Activated CD4-positive, alpha-beta T cell treated with anti-CD3 and anti-CD28 coated beads for 1 hour (primary cell): ENCODE data around the gene MAGEA10.
"Not testable (repeated sequence)": the region's sequence is repeated elsewhere in the genome, so short reads cannot be mapped to it uniquely, and the experiment has no call there.

Experiments
- DNase-seq: peaks from one replicate; pipeline ENCODE4 v3.0.0-alpha.2; 2020

The MAGEA10 gene

GRCh38 chrX:152138388-152138784 lies at the start of gene MAGEA10:
TSS of gene MAGEA10 (minus strand) at chrX:152138577. CDS start at chrX:152135620, 2,957 bp downstream.
- no peak for DNase-seq

DNA sequence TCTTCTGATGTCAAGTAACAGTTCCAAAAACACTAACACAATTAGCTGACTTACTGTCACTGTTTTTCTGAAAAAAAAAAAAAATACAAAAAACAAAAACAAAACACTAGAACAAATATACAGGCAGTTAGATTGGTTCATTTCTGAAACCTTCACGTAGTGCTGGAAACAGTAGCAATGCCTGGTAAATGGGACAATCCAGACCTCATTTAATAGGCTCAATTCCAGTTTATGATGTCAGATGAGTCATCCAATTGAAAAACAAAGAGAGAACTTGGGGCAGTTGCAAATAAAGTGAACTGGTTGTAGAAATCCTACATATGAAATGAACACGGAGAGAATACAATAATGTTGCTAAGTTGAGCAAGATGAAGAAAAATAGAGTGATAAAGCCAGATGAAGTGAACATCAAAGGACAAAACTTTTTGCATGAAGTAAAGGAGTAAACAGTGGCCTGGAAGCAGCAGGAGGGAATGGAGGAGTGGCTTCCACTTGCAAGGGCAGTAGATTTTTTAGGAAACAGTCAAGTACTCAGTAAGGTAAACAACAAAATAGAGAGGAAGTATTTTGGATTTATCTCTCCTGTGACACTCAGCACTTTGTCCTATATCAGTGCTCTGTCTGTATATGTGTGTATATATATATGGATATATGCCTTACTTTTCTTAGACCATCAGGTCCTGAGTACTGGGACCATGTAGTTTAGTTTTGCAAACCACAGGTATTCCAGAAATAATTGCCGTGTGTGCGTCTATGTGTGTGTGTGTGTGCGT lies 39.3 kb upstream of the MAGEA10 start:
- DNase-seq: no peak

- DNase-seq: no peak
Observed at GRCh38 chrX:152177052-152177451, 38.7 kb upstream of the MAGEA10 start.

DNA sequence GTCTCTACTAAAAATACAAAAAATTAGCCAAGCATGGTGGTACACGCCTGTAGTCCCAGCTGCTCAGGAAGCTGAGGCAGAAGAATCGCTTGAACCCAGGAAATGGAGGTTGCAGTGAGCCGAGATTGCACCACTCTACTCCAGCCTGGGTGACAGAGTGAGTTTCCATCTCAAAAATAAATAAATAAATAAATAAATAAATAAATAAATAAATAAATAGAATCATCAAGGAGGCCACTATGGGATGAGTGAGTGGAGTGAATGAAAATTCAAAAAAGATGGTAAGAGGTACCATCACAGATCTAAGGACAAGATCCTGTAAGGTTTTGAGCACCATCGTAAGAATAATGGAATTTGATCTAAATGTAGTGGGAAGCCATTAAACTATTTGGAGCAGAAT lies 37.5 kb upstream of the MAGEA10 start:
- DNase-seq: not testable (repeated sequence)

GRCh38 chrX:152173923-152174322 lies 35.5 kb upstream of the MAGEA10 start:
- DNase-seq: not testable (repeated sequence)

DNA sequence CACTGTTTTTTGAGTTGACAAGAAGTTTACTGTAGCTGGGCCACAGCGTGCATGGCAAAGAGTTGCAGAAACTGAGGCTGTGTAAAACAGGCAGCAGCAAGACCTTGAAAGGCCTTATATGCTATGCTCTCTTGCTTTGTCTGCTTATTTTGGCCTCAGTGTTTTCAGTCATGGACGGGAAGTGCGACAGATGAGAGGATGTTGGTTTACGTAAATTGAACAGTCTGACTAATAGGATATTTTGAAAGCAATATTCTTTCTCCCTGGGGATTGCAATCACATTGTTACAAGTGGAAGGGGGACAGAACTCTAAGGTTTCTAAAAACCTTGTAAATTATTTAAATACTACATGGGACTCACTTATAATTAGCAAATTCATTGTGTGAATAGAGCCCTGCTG lies 32.2 kb upstream of the MAGEA10 start:
- DNase-seq: no peak

GRCh38 chrX:152165033-152165743 lies 26.8 kb upstream of the MAGEA10 start:
- no peak for DNase-seq

DNA sequence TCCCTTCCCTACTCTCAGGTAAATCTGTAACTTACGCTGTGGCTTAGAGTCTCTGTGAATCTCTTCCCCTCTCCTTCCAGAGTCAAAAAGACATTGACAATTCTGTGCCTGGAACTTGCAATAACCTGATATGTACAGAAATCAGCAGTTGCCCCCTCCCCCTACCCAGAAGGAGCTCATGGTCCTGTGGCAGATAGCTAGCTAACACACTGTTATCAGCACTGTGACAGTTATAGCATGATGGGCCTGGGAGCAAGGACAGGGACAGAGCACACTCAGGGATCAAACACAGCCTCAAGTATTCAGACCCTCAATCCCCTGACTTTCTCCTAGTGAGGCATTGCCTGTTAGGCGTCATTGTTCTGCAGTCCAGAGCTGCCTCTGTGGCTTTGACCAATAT lies 18.7 kb upstream of the MAGEA10 start:
- DNase-seq: no peak

DNA sequence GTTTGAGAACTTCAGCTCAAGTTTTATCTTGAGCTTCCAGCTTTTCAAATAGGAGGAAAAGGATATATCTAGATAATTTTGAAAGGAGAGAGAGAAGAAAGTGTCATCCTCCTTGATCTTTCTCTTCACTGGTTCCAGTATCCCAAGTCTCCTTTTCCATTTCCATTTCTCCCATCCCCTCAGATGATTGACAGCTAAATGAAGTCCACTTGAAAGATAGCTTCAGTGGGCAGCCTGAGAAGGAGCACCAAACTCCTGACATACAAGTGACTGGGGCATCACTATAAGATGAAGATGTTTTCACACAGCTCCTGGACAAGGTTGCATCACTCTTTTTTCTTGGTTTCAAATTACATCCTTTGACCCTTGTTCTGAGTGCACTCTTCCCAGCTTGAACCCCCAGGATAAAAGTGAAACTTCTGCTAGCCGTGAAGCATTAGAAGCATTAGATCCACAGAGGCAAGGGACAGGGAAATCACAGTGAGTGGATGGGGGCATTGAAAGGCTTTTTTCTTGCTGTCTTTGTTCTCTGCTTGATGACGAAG lies 17.5 kb upstream of the MAGEA10 start:
- no peak for DNase-seq

GRCh38 chrX:152154050-152154449 lies 15.7 kb upstream of the MAGEA10 start:
- DNase-seq: no peak

DNA sequence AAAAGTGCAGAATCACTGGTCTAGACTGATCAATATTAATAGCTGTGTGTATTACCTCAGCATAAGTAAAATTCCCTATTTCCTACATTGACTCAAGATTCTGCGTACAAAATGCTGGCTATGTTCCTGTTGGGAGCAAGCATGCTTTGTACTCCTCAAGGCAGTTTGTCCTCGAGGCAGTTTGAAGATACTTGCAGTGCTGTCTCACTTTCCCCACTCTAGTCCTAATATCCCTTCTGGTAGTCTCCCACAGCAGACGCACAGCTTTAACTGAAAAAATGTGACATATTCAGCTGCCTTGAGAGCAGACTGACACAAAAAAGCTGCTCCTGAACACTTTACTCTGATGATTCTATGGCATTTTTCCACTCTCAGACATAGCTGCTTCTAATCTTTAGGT lies 12.9 kb upstream of the MAGEA10 start:
- DNase-seq: no peak

DNA sequence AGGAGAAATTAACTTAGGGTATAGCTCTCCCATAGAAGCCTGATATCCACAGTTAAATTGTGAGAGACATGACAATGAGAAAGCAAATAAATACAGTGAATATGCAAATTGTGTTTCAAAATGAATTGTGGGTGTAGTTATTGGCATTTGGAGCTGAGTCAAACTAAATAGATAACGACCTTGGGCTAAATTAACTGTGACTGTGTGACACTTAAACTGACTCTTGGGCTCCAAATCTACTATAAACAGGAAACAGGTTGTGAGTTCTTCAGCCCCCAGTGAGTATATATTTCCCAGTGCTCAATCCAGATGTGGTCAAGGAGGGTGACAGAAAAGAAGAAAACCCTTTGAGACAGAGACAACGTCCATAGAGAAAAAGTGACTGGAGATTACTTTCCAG lies 11.3 kb upstream of the MAGEA10 start:
- DNase-seq: no peak

DNA sequence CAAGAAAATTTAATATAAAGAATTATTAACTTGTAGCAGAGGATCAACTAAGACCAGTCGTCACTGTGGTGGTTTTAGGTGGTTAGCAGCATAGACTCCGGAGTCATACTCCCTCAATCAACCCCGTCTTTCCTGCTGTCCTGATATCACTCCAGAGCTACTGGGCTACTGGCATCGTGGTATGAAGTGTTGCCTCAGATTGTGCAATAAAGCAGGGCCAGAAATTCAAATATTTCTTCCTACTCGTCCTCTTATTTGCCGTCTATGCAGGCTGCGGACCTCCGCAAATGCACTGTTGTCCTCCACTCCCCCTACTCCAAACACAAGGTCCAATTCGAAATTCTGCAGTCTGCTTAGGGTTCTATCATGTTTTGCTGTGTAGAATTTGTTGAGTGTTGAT lies 1.2 kb upstream of the MAGEA10 start:
- no peak for DNase-seq

DNA sequence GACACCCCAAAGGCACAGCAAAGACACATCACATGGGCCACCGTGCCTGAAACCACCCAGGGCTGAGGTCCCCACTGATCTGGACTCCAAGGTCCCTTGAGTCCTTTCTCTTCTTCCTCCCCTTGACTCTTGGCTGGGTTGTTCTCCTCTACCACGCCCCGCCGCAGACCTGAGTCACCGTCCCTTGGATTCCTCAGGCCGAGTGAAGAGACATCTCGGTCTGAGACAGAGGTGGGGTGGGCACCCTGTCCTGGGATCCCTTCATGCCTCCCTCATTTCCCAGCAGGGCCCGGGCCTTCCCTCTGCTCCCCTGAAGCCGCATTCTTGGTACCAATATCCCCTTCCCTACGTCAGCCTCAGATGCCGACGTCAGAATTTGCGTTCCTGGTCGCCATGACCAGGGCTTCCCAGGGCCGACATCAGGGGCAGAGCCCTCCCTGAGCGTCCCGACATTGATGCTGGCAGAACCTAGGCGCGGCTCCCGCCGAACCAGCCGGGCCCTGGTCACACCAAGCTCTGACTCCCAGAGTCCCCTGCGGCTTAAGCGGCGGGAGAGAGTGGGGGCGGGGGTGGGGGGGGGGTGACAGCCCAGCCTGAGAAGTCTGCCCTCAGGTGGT lies 498 bp downstream of the MAGEA10 start:
- no peak for DNase-seq

- DNase-seq: no peak
Observed at GRCh38 chrX:152136312-152136711, 2.1 kb downstream of the MAGEA10 start.

DNA sequence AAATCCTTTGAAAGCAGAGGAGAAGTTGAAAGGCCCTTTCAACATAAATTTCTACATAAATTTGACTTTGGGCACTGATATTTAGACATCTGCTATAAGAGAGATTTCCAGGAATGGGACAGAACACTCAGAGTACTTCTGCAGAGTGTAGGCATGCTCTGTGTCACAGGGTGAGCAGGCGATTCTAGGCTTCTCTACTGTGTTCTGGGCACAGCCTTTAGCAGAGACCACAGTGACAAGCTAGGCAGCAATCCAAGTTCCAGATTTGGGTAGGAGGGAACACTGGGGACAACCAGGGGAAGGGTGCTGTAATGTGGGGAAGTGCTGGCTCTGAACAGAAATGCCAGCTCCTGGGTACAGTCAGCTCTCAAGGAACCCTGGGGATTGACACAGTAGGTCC lies 6.9 kb downstream of the MAGEA10 start:
- DNase-seq: no peak

DNA sequence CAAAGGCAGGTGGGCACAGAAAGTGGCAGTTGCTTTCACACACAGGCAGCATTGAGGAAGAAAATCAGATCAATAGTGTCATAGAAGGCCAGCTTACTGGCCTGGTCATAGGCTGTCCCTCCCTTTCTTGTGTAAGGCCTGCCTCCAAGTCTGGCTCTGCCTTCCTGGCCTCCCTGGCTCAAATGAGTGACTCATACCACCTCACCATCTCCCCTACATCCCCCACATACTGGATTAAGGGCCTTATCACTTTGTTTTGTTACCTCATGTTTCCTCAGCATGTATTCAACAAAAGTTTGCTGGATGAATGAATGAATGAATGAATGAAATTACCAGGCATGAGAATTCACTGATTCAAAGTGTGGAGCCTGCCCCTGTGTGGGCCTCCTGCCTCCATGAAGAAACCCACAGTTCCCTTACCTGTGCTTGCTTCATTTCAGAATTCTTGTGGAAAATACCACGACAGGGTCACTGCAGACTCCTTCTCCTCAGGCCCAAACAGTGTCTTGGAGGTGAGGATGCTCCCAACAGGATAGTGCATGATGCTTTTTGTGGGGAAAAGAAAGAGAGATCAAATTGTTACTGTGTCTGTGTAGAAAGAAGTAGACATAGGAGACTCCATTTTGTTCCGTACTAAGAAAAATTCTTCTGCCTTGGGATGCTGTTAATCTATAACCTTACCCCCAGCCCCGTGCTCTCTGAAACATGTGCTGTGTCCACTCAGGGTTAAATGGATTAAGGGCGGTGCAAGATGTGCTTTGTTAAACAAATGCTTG lies 9.1 kb downstream of the MAGEA10 start:
- DNase-seq: not testable (repeated sequence)

DNA sequence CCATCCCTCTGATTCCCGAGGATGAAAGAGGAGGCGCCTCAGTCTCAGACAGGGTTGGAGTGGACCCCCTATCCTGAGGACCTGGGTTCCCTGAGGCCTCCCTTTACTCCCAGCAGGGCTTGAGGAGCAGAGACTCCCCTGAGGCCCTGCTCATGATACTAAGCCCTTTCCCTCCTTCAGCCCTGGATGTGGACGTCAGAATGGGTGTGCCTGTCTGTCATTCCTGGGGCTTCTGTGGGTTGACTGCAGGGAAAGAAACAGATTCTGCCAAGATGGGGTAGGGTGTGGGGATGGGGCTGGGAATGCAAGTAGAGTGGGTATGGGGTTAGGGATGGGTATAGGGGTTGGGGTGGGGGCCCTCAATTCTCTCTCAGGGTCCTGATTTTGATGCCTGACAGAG lies 21.1 kb downstream of the MAGEA10 start:
- DNase-seq: no peak

DNA sequence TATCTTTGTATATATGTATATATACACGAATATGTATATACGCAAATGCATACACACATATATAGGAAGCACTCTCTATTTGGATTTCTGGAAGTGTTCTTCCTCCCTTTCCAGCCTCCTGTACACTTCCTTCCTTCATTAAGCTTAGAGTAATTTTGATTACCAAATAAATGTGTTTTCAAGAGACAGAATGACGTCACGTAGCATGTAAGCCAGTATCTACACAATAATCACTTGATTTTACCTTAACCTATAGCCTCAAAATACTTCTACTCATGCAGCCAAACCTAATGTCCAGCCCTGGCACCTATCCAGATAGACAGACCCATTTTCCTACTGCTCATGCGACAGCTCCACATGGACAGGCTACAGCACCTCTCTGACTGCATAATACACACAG lies 29.9 kb downstream of the MAGEA10 start:
- no peak for DNase-seq

- DNase-seq: no peak
Observed at GRCh38 chrX:152103866-152104265, 34.5 kb downstream of the MAGEA10 start.

GRCh38 chrX:152086141-152086540 lies 52.2 kb downstream of the MAGEA10 start:
- no peak for DNase-seq
